Mesenchymal stem cell (in vitro differentiated cells and primary cell): Measurements from ENCODE around the gene ROR2.
A peak's percentile ranks its signal among the peaks of the same experiment; 100 is the strongest.

Experiments used
- DNase-seq: peaks from one replicate; pipeline ENCODE4 v3.0.0-alpha.2; 2013
- H2AFZ ChIP-seq: one replicate; pipeline ENCODE4 v1.6.1; 2013; ENCODE audit warnings: low read depth, mild to moderate bottlenecking, control low read depth, inconsistent platforms, low read length, moderate library complexity
- H2AK5ac ChIP-seq: 2 replicates; pipeline ENCODE4 v1.6.1; 2013; ENCODE audit warnings: low read length, moderate library complexity, mild to moderate bottlenecking, inconsistent platforms; ENCODE audit not compliant: severe bottlenecking
- H2BK120ac ChIP-seq: one replicate; pipeline ENCODE4 v1.6.1; 2013; ENCODE audit warnings: low read depth, mild to moderate bottlenecking, inconsistent platforms, low read length, moderate library complexity
- H2BK12ac ChIP-seq, 2 experiments: one replicate each; pipeline ENCODE4 v1.6.1; 2013; ENCODE audit warnings: inconsistent platforms in 2 of 2, low read length in 2 of 2, mild to moderate bottlenecking in 2 of 2, moderate library complexity in 2 of 2, control low read depth in 1 of 2
- H2BK15ac ChIP-seq: one replicate; pipeline ENCODE4 v1.6.1; 2013; ENCODE audit warnings: mild to moderate bottlenecking, low read depth, inconsistent platforms; ENCODE audit not compliant: poor library complexity, severe bottlenecking
- H2BK5ac ChIP-seq: 2 replicates; pipeline ENCODE4 v1.6.1; 2013; ENCODE audit warnings: low read depth, mild to moderate bottlenecking, low read length, control low read depth, inconsistent platforms; ENCODE audit not compliant: poor library complexity, severe bottlenecking
- H3K14ac ChIP-seq, 2 experiments: one replicate each; pipeline ENCODE4 v1.6.1; 2013; ENCODE audit warnings: inconsistent platforms in 2 of 2, low read length in 2 of 2, control low read depth in 1 of 2, mild to moderate bottlenecking in 1 of 2, moderate library complexity in 1 of 2
- H3K18ac ChIP-seq, 2 experiments: one replicate each; pipeline ENCODE4 v1.6.1; 2013; ENCODE audit warnings: inconsistent platforms in 2 of 2, low read length in 2 of 2, control low read depth in 1 of 2, low read depth in 1 of 2, mild to moderate bottlenecking in 1 of 2
- H3K23ac ChIP-seq, 2 experiments: one replicate each; pipeline ENCODE4 v1.6.1; 2013; ENCODE audit warnings: inconsistent platforms in 2 of 2, low read length in 2 of 2, mild to moderate bottlenecking in 2 of 2, moderate library complexity in 2 of 2, control low read depth in 1 of 2
- H3K27ac ChIP-seq: 2 replicates; pipeline ENCODE4 v1.5.1; 2013; ENCODE audit warnings: mild to moderate bottlenecking, moderate library complexity, low read length, control low read depth, inconsistent platforms; ENCODE audit not compliant: poor library complexity, severe bottlenecking
- H3K27me3 ChIP-seq, 2 experiments: 2 replicates each; pipeline versions ENCODE4 v1.6.1 to v1.7.0; 2013; ENCODE audit warnings: low read length in 2 of 2, mild to moderate bottlenecking in 2 of 2, moderate library complexity in 2 of 2, control low read depth in 1 of 2, inconsistent platforms in 1 of 2; ENCODE audit not compliant: control insufficient read depth in 1 of 2, insufficient read depth in 1 of 2
- H3K36me3 ChIP-seq, 2 experiments: 2 replicates each; pipeline versions ENCODE4 v1.6.1 to v1.7.0; 2013; ENCODE audit warnings: low read length in 2 of 2, control low read depth in 1 of 2, inconsistent platforms in 1 of 2, low read depth in 1 of 2, mild to moderate bottlenecking in 1 of 2; ENCODE audit not compliant: insufficient read depth in 2 of 2, control insufficient read depth in 1 of 2
- H3K4ac ChIP-seq, 2 experiments: one replicate each; pipeline ENCODE4 v1.6.1; 2013; ENCODE audit warnings: inconsistent platforms in 2 of 2, low read length in 2 of 2, mild to moderate bottlenecking in 2 of 2, moderate library complexity in 2 of 2, control low read depth in 1 of 2, low read depth in 1 of 2
- H3K4me1 ChIP-seq: 2 replicates; pipeline ENCODE4 v1.6.1; 2013; ENCODE audit warnings: low read depth, low read length, control low read depth; ENCODE audit not compliant: control insufficient read depth, insufficient read depth
- H3K4me2 ChIP-seq: 2 replicates; pipeline ENCODE4 v1.6.1; 2013; ENCODE audit warnings: low read length, mild to moderate bottlenecking, inconsistent platforms; ENCODE audit not compliant: poor library complexity, severe bottlenecking
- H3K4me3 ChIP-seq, 2 experiments: 2 replicates each; pipeline versions ENCODE4 v1.5.1 to v1.7.0; 2013; ENCODE audit warnings: low read length in 2 of 2, mild to moderate bottlenecking in 2 of 2, control low read depth in 1 of 2, low read depth in 1 of 2; ENCODE audit not compliant: insufficient read depth in 1 of 2
- H3K79me1 ChIP-seq: replicated peaks from 2 replicates; pipeline ENCODE4 v1.6.1; 2013; ENCODE audit warnings: mild to moderate bottlenecking, control low read depth, low read length, inconsistent platforms; ENCODE audit not compliant: poor library complexity, severe bottlenecking
- H3K9ac ChIP-seq: 2 replicates; pipeline ENCODE4 v1.7.0; 2013; ENCODE audit warnings: mild to moderate bottlenecking, low read length, moderate library complexity
- H3K9me3 ChIP-seq: 2 replicates; pipeline ENCODE4 v1.7.0; 2013; ENCODE audit warnings: mild to moderate bottlenecking, low read length; ENCODE audit not compliant: control insufficient read depth
- H4K8ac ChIP-seq: one replicate; pipeline ENCODE4 v1.6.1; 2013; ENCODE audit warnings: inconsistent platforms, mild to moderate bottlenecking, low read length, moderate library complexity
- H4K91ac ChIP-seq: one replicate; pipeline ENCODE4 v1.6.1; 2013; ENCODE audit warnings: mild to moderate bottlenecking, low read length, inconsistent platforms
- WGBS: methylation state at CpG from one replicate; pipeline ENCODE4 v1.1.7; 2013; ENCODE audit warnings: mixed read lengths; 5-methylcytosine and 5-hydroxymethylcytosine counted together

ROR2 gene

GRCh38 chr9:91683269-91683668 lies 266.8 kb downstream of the ROR2 start:
- Histone ChIP-seq H2BK15ac (no peak overlapping the region), H2AFZ (no peak overlapping the region), H4K8ac (no peak overlapping the region), H3K9ac (no peak overlapping the region), H3K27me3 (no peaks in the 10 kb centered on the region), H3K18ac (no peak overlapping the region), H2BK5ac (no peak overlapping the region), H2BK12ac (no peak overlapping the region), H3K4me1 (peaks cover 6% of the 10 kb centered on the region), H2AK5ac (no peak overlapping the region), H3K27ac (no peak overlapping the region), H4K91ac (no peak overlapping the region), H3K36me3 (no peaks in the 10 kb centered on the region), H2BK120ac (no peak overlapping the region), H3K4me3 (no peak overlapping the region), H3K9me3 (no peaks in the 10 kb centered on the region), H3K23ac (no peak overlapping the region), H3K79me1 (no peaks in the 10 kb centered on the region), H3K14ac (no peak overlapping the region), H3K4me2 (no peak overlapping the region), H3K4ac (no peak overlapping the region)
- DNase-seq, result no peak
- no CpG with 5 or more reads among the region's 1 CpG for WGBS

GRCh38 chr9:91682806-91683205 lies 267.2 kb downstream of the ROR2 start:
- Histone ChIP-seq H4K91ac (peak overlapping the region; percentile 12), H2AK5ac (no peak overlapping the region), H3K14ac (no peak overlapping the region), H2AFZ (no peak overlapping the region), H2BK5ac (no peak overlapping the region), H2BK15ac (no peak overlapping the region), H3K36me3 (no peaks in the 10 kb centered on the region), H3K23ac (no peak overlapping the region), H2BK120ac (no peak overlapping the region), H3K27me3 (no peaks in the 10 kb centered on the region), H3K4me3 (no peak overlapping the region), H3K79me1 (no peaks in the 10 kb centered on the region), H2BK12ac (no peak overlapping the region), H3K9me3 (no peaks in the 10 kb centered on the region), H3K4me1 (peaks cover 6% of the 10 kb centered on the region), H3K27ac (no peak overlapping the region), H3K4ac (no peak overlapping the region), H3K9ac (peak overlapping the region; percentile 43), H3K18ac (no peak overlapping the region), H4K8ac (peak overlapping the region; percentile 47), H3K4me2 (no peak overlapping the region)
- peak; percentile 83 for DNase-seq
- 86% methylated on average over 6 of the region's 6 CpGs for WGBS

- H3K9me3 ChIP-seq, result no peaks in the 10 kb centered on the region
- H3K4me2 ChIP-seq, result no peak overlapping the region
- H2BK5ac ChIP-seq, result no peak overlapping the region
- no peak overlapping the region for H3K14ac ChIP-seq
- 52% methylated on average over 39 of the region's 43 CpGs for WGBS
- H3K27me3 ChIP-seq, result no peaks in the 10 kb centered on the region
- no peak overlapping the region for H2AK5ac ChIP-seq
- H4K91ac ChIP-seq, result no peak overlapping the region
- peaks cover 6% of the 10 kb centered on the region for H3K4me1 ChIP-seq
- H3K23ac ChIP-seq, result no peak overlapping the region
- no peak overlapping the region for H3K27ac ChIP-seq
- no peak overlapping the region for H3K4ac ChIP-seq
- H3K18ac ChIP-seq, result no peak overlapping the region
- no peak overlapping the region for H4K8ac ChIP-seq
- H2BK120ac ChIP-seq, result no peak overlapping the region
- H2AFZ ChIP-seq, result no peak overlapping the region
- H2BK12ac ChIP-seq, result no peak overlapping the region
- peak overlapping the region; percentile 37 for H2BK15ac ChIP-seq
- peak; percentile 66 for DNase-seq
- peak overlapping the region in 1 of 2 experiments; percentile 26 for H3K4me3 ChIP-seq
- H3K36me3 ChIP-seq, result no peaks in the 10 kb centered on the region
- peak overlapping the region; percentile 69 for H3K9ac ChIP-seq
- no peaks in the 10 kb centered on the region for H3K79me1 ChIP-seq
Observed at GRCh38 chr9:91681461-91682305, 268.3 kb downstream of the ROR2 start.

GRCh38 chr9:91680998-91681397 lies 269.0 kb downstream of the ROR2 start:
- H3K4me3 ChIP-seq, result no peak overlapping the region
- WGBS, result 92% methylated on average over 15 of the region's 15 CpGs
- no peak overlapping the region for H3K4ac ChIP-seq
- no peak overlapping the region for H3K4me2 ChIP-seq
- peak overlapping the region; percentile 69 for H3K9ac ChIP-seq
- no peak overlapping the region for H2BK120ac ChIP-seq
- no peak overlapping the region for H2BK5ac ChIP-seq
- H3K27ac ChIP-seq, result no peak overlapping the region
- DNase-seq, result no peak
- no peak overlapping the region for H4K91ac ChIP-seq
- H3K79me1 ChIP-seq, result no peaks in the 10 kb centered on the region
- no peaks in the 10 kb centered on the region for H3K36me3 ChIP-seq
- H4K8ac ChIP-seq, result no peak overlapping the region
- H3K14ac ChIP-seq, result no peak overlapping the region
- H2AFZ ChIP-seq, result no peak overlapping the region
- no peak overlapping the region for H2AK5ac ChIP-seq
- H3K4me1 ChIP-seq, result peaks cover 6% of the 10 kb centered on the region
- H3K9me3 ChIP-seq, result no peaks in the 10 kb centered on the region
- H3K18ac ChIP-seq, result no peak overlapping the region
- no peak overlapping the region for H2BK15ac ChIP-seq
- no peaks in the 10 kb centered on the region for H3K27me3 ChIP-seq
- no peak overlapping the region for H3K23ac ChIP-seq
- H2BK12ac ChIP-seq, result no peak overlapping the region
